Kidney (tissue), 14 donors: ENCODE data around the gene SP6. TPM values are rescaled to one million over a fixed set of nuclear protein-coding genes. Genes with fewer than 3 reads are reported as not detected.
A peak's percentile ranks its signal among the peaks of the same experiment; 100 is the strongest.

Experiments
- DNase-seq, 5 donors: peaks; one replicate each; pipeline ENCODE4 v3.0.0-alpha.2; 2013 to 2020
- FAIRE-seq: peaks from 2 replicates; lab custom pipeline; 2012; peaks lifted over from hg19 to GRCh38; lab: Jason Lieb, UNC
- H3K27ac ChIP-seq, 2 donors: one replicate each; pipeline ENCODE4 v1.7.0; 2013; ENCODE audit warnings: low read depth in 2 of 2, low read length in 2 of 2, inconsistent platforms in 1 of 2
- H3K27me3 ChIP-seq: one replicate; pipeline ENCODE4 v1.7.1; 2013; ENCODE audit warnings: low read length, inconsistent platforms; ENCODE audit not compliant: control insufficient read depth, insufficient read depth
- H3K36me3 ChIP-seq, 3 donors: one replicate each; pipeline versions ENCODE4 v1.7.0 to v1.7.1; 2013; ENCODE audit warnings: low read length in 3 of 3, control low read depth in 1 of 3, inconsistent platforms in 1 of 3; ENCODE audit not compliant: insufficient read depth in 3 of 3, control insufficient read depth in 2 of 3
- H3K4me1 ChIP-seq, 3 donors: one replicate each; pipeline versions ENCODE4 v1.7.0 to v1.7.1; 2013; ENCODE audit warnings: low read length in 3 of 3, inconsistent platforms in 1 of 3, low read depth in 1 of 3; ENCODE audit not compliant: control insufficient read depth in 2 of 3, insufficient read depth in 2 of 3
- H3K4me3 ChIP-seq, 3 donors: one replicate each; pipeline versions ENCODE4 v1.7.0 to v1.8.1; 2013; ENCODE audit warnings: low read length in 3 of 3, control low read depth in 1 of 3, inconsistent platforms in 1 of 3
- H3K9ac ChIP-seq, 3 donors: one replicate each; pipeline versions ENCODE4 v1.7.0 to v1.7.1; 2013; ENCODE audit warnings: low read length in 3 of 3, control low read depth in 1 of 3, inconsistent platforms in 1 of 3
- H3K9me3 ChIP-seq, 3 donors: one replicate each; pipeline versions ENCODE4 v1.7.0 to v1.7.1; 2013; ENCODE audit warnings: low read length in 3 of 3, control low read depth in 1 of 3, inconsistent platforms in 1 of 3; ENCODE audit not compliant: control insufficient read depth in 2 of 3, insufficient read depth in 1 of 3
- intact Hi-C: fragments of 100-400 bp; cut with DNase I; formaldehyde crosslinking; loops from one replicate; pipeline ENCODE4 v1.11.1; 2022
- polyA plus RNA-seq: library from polyadenylated mRNA; stranded (reverse); fragments of 350-450 nt; fragmentation: Illumina TruSeq; extraction: RNeasy Lipid Tissue Mini Kit (QIAGEN cat#74804); gene quantifications from one replicate; pipeline ENCODE4 v1.2.3, GENCODE V29; 2014; ENCODE audit warnings: low read depth, low replicate concordance; ENCODE audit not compliant: insufficient read depth
- total RNA-seq: library from RNA; stranded (reverse); fragmentation: NEBNext Ultra II Directional; extraction: Animal tissue kit (Norgen Biotek cat#: 25700); gene quantifications from one replicate; pipeline ENCODE4 v1.2.1, GENCODE V29; 2021
- TF ChIP-seq, protein P1 (sequence below): IDR thresholded peaks from 3 replicates; pipeline ENCODE4 v1.5.1; 2012; ENCODE audit warnings: mild to moderate bottlenecking, moderate library complexity, borderline replicate concordance; ENCODE audit not compliant: insufficient read depth; ENCODE audit errors: extremely low read depth
- donor health status: control.
- donor health status: control.
- donor health status: control.
- donor health status: control.
- donor health status: control.
- donor health status: DM: yes; HTN: yes; CAD: no.
- donor health status: Normal renal cell carcinoma (clear cell type).

Gene SP6
- total and polyA plus RNA-seq, 2 donors from 2014 or later: 0.86 to 2.0 TPM

DNA sequence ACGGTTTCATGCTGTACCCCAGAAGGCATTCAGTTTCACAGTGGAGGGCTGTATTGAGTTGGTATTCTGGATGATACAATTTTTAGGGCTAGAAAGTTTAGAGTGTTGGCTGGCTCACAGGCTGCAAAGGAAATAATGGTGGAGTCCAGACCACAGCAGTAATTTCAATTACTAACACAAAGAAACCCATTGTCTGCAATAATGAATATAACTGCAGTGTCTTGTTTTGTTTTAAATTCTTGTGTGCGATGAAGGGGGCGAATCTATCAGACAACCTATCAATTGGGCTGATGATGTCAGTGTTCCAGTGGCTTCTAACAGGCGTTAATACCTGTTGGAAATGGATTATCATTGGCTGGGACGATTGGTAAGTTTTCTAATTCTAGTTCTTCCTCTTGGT lies 46.6 kb upstream of the SP6 start:
- Histone ChIP-seq H3K9me3 (no peaks in the 10 kb centered on the region), H3K9ac (peak overlapping the region in 1 of 3 donors; percentile 100), H3K27me3 (no peaks in the 10 kb centered on the region), H3K27ac (no peak overlapping the region), H3K36me3 (peaks cover 0 to 4% (median 0%) of the 10 kb centered on the region in 3 donors), H3K4me3 (peak overlapping the region; percentile 79 to 96 (median 87)), H3K4me1 (peaks cover 2 to 17% (median 14%) of the 10 kb centered on the region in 3 donors)
- intact Hi-C loops: no loop called here
- DNase-seq: no peak
- no peak for FAIRE-seq
- TF ChIP-seq, protein P1, sequence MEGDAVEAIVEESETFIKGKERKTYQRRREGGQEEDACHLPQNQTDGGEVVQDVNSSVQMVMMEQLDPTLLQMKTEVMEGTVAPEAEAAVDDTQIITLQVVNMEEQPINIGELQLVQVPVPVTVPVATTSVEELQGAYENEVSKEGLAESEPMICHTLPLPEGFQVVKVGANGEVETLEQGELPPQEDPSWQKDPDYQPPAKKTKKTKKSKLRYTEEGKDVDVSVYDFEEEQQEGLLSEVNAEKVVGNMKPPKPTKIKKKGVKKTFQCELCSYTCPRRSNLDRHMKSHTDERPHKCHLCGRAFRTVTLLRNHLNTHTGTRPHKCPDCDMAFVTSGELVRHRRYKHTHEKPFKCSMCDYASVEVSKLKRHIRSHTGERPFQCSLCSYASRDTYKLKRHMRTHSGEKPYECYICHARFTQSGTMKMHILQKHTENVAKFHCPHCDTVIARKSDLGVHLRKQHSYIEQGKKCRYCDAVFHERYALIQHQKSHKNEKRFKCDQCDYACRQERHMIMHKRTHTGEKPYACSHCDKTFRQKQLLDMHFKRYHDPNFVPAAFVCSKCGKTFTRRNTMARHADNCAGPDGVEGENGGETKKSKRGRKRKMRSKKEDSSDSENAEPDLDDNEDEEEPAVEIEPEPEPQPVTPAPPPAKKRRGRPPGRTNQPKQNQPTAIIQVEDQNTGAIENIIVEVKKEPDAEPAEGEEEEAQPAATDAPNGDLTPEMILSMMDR: no peak

DNA sequence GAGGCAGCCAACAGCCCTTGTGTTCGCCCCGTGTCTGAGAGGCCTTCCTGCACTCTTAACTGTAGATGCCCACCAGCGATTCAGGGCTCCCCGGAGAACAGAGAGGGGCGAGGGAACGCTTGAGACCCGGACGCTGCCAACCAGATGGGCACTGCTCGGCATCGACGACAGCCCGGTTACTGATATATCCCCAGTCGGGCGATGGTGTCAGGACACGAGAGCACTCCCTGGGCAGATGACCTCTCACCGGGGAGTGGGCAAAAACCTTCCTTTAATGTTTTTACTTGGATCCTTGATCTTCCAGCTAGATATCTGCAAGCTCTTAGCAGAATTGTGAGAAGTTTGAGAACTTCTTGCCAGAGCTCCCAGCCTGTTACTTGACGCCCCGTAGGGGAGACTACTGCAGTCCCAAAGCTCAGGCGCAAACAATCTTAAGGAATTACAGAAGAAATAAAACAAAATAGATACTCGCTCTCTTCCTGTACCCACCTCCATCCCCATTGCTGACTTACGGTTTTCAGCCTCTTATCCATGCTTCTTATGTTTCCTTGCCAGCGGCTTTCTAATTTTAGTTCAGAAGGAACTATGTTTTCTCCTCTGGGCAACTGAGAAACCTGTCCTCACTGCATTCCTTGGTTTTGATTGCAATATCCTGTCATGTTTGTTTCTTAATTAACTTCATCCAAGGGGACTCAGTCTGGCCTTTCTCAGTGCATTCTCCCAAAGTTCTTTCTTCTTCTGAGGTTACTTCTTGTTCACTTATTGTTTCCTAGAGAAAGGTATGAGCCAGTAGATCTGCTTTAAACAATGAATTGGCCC lies 45.9 kb upstream of the SP6 start:
- peak overlapping the region; percentile 63 to 100 (median 88) for H3K9ac ChIP-seq
- no peaks in the 10 kb centered on the region for H3K27me3 ChIP-seq
- peaks cover 0 to 4% (median 0%) of the 10 kb centered on the region in 3 donors for H3K36me3 ChIP-seq
- H3K9me3 ChIP-seq: no peaks in the 10 kb centered on the region
- intact Hi-C loops: no loop called here
- H3K4me1 ChIP-seq: peaks cover 2 to 17% (median 14%) of the 10 kb centered on the region in 3 donors
- H3K4me3 ChIP-seq: peak overlapping the region; percentile 79 to 96 (median 87)
- DNase-seq: no peak
- TF ChIP-seq, protein P1: no peak
- H3K27ac ChIP-seq: peak overlapping the region; percentile 96 to 99
- no peak for FAIRE-seq

DNA sequence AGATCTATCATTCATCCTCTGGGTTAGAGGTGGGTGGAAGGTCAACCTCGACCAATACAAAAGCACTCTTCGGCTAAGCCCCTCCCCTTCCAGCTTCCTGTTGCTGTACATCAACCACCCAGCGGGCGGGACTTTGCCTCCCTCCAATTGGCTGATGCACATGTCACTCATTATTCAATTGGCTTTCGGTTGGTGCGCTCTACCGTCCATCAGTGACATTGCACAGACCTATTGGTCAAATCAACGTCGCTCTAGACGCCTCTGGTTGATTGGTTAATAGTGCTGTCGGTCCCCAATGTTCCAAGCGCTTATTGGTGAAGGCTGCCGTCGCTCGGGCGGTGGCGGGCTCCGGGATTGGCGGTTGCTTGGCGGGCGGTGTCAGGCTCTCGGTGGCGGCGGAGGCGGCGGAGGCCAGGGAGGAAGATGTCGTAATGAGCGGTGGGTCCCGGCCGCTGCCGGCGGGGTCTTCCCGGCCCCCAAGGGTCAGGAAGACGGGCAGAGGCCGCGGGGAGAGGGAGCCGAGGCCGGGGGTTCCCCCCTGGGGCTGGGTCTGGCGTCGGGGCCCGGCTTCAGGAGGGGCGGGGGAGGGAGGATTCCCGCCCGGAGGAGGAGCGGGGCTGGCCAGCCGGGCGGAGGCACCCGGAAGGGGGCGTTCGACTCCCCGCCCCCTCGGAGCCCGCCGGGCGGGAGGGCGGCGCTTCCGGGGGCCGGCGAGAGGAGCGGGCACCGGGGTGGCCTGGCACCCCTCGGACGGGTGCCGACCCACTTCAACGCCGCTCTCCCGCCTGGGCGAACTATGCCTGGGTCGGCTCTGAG lies 45.1 kb upstream of the SP6 start, which contains the start of gene SP2:
SP2 (plus strand) TSS at position 381 of the 816 bp plus-strand sequence; CDS start at position 432, 51 bp downstream.
- H3K4me3 ChIP-seq: peak within 1 kb of the TSS; percentile 90 to 98 (median 97)
- DNase-seq (peak; percentile 100), FAIRE-seq (peak; percentile 97)
- peak within 1 kb of the TSS; percentile 88 to 100 (median 90) for H3K9ac ChIP-seq
- peaks cover 0 to 4% (median 0%) of the 10 kb centered on the region in 3 donors for H3K36me3 ChIP-seq
- TF ChIP-seq, protein P1: peak; percentile 9
- H3K27ac ChIP-seq: peak within 1 kb of the TSS; percentile 96 to 99
- H3K27me3 ChIP-seq: no peaks in the 10 kb centered on the region
- intact Hi-C loops: no loop called here
- peaks cover 2 to 17% (median 14%) of the 10 kb centered on the region in 3 donors for H3K4me1 ChIP-seq
- no peaks in the 10 kb centered on the region for H3K9me3 ChIP-seq
